ENCODE data around the gene PRR35.
A peak's percentile ranks its signal among the peaks of the same experiment; 100 is the strongest.

Gene PRR35

GRCh38 chr16:582218-582613 lies 22.0 kb downstream of the PRR35 start:
- DNase-seq: no peak

DNA sequence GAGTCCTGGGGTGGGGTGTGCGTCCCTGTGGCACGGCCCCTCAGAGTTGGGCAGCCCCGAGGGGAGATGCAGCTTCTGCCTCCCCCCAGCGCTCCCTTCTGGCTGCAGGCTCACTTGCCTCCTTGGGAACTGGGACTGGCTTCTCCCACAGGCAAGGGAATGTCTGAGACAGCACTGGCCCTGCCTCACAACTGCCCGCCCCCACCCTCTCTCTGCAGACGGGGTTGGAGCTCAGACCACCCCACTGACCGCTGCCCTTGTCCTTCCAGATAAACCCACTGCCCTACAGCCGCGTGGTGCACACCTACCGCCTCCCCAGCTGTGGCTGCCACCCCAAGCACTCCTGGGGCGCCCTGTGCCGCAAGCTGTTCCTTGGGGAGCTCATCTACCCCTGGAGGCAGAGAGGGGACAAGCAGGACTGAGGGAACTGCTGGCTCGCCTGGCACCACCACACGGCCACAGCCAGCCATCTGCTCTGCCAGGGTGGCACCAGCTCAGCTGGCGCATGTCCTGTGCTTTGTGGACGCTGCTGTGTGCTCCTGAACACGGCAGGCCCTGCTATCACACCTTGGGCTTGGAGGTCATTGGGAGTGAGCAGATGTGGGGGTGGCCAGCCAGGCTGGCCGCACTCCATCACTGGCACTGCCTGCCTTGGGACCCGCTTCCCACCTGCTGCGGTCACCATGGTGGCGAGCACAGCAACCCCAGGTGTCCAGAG lies 22.6 kb downstream of the PRR35 start:
- DNase-seq: no peak

DNA sequence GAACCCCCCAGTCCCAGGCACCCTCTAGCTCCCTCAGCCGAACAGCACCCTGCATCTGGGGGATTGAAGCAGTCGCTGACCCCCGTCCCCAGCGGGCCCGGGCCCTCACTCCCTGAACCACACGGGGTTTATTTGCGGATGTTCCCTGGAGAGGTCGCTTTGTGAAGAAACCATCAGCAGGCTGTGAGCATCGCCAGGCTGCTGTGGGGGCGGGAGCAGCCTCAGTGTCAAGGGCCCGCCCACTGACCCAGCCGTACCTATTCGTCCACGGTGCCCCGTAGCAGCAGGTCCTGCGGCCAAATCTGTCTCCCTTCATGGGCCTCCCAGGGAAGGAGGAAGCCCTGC lies 23.2 kb downstream of the PRR35 start:
- DNase-seq: no peak

- DNase-seq: no peak
Measured at GRCh38 chr16:583815-584591, 23.8 kb downstream of the PRR35 start.

- no peak for DNase-seq
Measured at GRCh38 chr16:585351-585750, 25.2 kb downstream of the PRR35 start.

DNA sequence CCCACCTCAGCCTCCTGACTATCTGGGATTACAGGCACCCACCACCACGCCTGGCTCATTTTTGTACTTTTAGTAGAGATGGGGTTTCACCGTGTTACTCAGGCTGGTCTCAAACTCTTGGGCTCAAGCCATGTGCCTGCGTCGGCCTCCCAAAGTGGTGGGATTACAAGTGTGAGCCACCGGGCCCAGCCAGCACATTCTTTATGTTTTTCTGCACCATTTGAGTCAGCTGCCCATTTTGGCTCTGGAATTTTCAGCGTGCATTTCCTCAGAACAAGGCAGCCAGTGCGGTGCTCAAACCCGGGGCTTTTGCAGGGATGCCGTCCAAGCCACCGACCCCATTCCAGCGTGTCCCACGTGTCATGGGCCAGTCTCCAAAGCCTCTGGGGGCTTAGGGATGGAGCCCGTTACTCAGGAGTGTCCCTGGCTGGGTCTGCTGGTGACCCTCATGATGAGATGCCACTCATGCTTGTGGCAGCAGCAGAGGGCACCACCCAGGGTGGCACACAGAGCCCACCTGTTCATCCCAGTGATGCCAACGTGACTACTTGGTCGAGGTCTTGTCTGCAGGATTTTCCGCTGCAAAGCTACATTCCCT lies 26.0 kb downstream of the PRR35 start:
- DNase-seq: no peak

- no peak for DNase-seq
Measured at GRCh38 chr16:586645-587590, 26.7 kb downstream of the PRR35 start.

DNA sequence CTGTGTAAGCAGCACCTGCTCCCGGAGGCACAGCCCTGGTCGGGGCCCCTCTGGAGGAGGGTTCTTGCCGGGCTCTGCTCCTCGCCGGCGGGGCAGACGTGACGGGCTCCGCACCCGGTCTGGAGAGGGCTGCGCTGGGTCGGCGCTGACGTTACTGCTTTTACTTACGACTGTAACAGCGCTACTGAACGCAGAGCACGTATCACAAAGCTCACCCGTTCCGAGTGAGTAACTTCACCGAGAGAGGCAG lies 28.4 kb downstream of the PRR35 start:
- DNase-seq: peak; percentile 58

DNA sequence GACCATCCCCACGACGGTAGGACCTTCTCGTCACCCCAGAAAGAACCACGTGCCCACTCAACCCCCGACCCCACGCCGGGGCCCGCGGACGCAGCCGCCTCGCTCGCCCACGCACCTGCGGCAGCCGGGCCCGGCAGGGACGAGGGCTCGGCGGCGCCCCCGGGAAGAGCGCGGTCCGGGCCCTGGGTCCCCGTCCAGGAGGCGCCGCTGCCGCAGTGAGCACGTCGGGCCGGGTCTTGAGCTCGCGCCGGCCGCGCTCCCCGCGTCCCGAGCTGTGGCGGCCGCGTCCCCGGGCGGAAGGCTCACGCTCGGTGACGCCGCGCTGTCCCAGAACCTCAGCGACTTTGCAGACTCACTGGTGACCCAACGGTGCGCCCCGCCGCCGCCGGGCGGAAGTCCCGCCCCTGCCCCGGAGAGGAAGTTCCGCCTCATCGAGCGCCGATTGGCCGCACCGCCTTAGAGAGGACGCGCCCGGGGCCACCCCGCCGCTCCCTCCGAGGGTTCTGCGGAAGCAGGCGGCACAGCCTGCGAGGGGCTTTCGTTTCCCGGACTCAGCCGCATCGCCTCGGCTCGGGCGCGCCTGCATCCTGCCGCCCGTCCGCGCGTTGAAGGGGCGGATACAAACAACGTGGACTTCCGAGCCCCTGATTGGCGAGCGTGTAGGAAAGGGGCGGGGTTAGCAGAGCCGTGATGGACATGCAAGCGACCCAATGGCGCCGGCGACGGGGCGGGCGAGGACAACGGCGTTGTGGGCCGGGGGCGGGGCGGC lies 28.9 kb downstream of the PRR35 start:
- peak; percentile 97 for DNase-seq

DNA sequence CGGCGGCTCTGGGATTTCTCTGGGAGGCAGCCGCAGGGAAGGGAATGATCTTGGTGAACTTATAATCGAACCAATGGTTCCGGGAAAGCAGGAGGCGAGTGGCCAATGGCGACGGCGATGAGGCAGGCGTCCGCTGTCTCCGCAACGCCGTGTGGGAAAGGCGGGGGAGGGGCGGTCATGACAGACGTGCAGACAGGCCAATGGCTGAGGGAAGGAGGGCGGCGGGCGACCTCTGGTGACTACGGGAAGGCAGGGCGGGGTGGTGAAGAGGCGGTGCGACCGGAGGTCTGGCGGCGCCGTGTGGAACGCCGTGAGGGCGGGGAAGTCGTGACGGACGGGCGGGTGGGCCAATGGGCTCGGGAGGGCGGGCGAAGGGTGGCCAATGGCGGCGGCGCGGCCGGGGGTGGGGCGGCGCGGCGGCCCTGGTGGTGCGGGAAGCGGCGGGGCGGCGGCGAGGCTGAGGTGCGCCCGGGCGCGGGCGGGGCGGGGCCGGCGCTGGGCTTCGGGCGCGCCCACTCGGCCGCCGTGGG lies 29.5 kb downstream of the PRR35 start, which contains the start of gene RAB40C:
Gene RAB40C, plus strand, starts transcription at position 409 of the 530 bp plus-strand sequence. CDS start 226 bp downstream, outside the sequence.
- DNase-seq: peak; percentile 99

- no peak for DNase-seq
Measured at GRCh38 chr16:590188-590814, 30.1 kb downstream of the PRR35 start.

DNA sequence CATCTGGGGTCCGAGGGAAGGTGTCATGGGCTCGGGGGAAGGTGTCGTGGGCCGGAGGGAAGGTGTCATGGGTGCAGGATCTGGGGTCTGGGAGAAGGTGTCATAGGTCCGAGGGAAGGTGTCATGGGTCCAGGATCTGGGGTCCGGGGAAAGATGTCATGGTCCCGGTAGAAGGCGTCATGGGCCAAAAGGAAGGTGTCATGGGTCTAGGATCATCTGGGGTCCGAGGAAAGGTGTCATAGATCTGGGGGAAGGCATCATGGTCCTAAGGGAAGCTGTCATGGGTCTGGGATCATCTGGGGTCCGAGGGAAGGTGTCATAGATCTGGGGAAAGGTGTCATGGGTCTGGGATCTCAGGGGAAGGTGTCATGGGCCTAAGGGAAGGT lies 30.6 kb downstream of the PRR35 start:
- no peak for DNase-seq

DNA sequence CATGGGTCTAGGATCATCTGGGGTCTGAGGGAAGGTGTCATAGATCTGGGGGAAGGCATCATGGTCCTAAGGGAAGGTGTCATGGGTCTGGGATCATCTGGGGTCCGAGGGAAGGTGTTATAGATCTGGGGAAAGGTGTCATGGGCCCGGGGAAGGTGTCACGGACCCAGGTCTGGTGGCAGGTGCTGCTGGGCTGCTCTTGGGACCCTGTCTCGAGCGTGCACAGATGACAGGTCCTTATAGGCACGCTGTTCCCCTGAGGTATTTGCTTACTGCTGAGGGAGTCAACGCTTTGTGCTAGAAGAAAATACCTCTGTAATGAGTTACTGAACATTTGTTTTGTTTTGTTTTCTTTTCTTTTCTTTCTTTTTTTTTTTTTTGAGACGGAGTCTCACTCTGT lies 31.0 kb downstream of the PRR35 start:
- DNase-seq: no peak

GRCh38 chr16:591892-592517 lies 31.8 kb downstream of the PRR35 start:
- DNase-seq: no peak

DNA sequence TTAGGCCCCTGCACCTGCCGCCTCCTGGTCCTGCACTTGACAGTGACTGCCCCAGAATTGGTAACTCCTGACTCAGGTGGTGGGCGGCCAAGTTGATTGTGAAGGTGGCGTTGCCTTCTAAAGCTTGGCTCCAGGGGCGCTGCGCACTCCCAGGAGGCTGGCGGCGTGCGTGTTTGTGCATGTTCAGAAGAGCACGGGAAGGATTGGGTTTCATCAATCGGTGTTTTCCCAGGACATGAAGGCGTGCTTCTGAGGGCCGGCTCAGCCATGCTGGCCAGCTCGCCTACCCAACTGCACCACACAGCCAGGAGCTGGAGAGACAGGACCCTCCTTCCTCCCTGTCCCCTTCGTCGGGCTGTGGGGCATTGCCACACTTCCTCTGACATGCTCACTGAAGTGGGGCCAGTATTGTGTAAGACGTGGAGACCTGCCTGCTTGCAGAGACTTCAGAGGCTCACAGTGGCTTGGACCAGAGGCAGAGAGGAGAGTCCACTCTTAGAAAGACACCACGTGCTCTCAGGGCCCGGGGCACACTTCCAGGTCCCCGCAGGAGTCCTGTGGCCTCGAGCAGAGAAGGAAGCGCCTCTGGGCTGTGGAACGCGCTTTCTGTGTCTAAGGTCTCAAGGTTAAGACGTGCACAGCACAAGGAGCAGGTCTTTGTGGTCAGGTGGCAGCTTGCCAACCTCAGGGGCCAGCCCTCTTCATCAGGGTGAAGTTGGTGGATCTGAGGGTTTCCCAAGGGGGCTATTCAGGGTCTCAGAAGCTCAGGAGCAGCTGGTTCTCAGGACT lies 32.5 kb downstream of the PRR35 start:
- DNase-seq: no peak

- DNase-seq: no peak
Measured at GRCh38 chr16:593406-593805, 33.2 kb downstream of the PRR35 start.

GRCh38 chr16:593807-594206 lies 33.6 kb downstream of the PRR35 start:
- DNase-seq: no peak

DNA sequence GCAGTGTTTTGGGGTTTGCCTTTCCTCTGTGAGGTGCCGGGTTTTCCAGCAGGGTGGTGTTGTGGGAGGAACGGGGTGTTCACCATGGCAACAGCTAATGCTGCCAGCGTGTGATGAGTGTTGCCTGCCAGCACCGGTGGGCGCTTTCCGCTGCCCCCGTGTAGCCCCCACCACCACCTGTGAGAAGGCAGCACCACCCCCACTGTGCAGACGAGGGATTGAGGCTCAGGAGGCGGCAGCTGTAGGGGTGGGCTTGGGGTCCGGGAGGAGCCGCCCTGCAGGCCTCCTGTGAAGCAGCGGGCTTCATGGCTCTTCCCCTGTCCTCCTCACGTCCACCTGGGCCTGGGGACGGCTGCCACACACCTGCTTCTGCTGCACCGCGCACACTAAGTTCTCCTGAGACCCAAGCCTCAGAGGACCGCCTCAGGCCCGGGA lies 34.9 kb downstream of the PRR35 start:
- DNase-seq: no peak

DNA sequence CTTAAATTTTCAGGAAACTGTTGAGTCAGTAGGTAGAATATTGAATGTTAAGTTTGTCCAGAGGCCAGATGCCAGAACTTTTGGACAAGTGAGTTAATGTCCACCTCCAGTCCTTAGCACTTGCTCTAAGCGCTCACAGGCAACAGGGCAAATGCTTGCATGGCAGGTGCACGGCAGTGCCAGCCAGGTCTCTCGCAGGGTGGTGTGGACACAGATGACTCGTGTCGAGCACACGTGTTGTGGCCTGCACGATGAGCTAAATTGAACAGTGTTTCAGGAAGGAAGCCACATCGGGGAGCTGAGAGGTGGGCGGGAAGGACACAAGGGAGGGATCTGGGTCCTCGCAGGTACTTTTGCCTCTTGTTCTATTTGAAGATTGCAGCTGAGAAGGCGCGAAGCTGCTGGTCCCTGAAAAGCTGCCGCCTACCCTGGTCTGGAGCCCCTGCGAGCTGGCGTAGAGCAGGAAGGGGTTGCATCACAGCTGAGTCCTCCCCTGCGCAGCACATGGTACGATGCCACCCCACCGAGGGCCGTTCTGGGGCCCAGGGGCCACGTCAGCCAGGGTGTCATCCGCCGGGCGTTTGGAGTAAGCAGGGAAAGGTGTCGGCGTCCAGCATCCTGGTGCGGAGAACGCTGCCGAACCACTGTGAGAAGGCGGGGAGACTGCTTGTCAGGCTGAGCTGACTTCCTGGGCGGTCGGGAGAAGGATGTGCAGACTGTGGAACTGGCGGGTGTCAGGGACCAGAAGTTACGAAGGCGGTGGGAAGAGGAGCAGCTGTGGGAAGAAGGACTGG lies 35.9 kb downstream of the PRR35 start:
- DNase-seq: no peak

DNA sequence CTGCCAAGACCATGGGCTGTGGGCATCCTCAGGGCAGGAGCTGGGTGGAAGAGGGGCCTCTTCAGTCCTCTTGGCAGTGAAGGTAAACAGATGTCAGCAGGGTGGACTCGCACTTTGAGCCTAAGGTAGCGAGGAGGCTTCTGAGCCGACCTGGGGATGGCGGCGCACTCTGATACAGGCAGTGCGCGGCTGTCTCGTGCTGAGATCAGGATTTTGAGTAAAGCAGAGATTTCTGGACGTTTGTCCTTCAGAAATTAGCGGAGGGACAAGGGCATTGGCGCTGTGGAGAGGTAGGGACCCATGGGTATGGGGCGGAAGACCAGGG lies 36.5 kb downstream of the PRR35 start:
- DNase-seq: no peak
